OCI-LY3 (cell line): Measurements from ENCODE around the gene USH2A.

Source experiments
- H2AFZ ChIP-seq: fragments of 200-600, 300-600 bp; shearing (Covaris generic); 2 replicates; pipeline ENCODE4 v1.6.0; 2014; ENCODE audit warnings: antibody characterized with exemption, low read depth, low read length
- H3K27ac ChIP-seq: fragments of 200-600, 300-600 bp; sonication (generic); 2 replicates; pipeline ENCODE4 v1.5.1; 2014; ENCODE audit warnings: mild to moderate bottlenecking, low read length, moderate library complexity, mixed read lengths
- H3K27me3 ChIP-seq: fragments of 200-600, 300-600 bp; sonication (generic); 2 replicates; pipeline ENCODE4 v1.6.1; 2014; ENCODE audit warnings: low read depth, low read length, mixed read lengths
- H3K36me3 ChIP-seq: fragments of 200-600, 300-600 bp; sonication (generic); replicated peaks from 2 replicates; pipeline ENCODE3; 2014; ENCODE audit warnings: low read depth, low read length, mixed read lengths
- H3K4me1 ChIP-seq: fragments of 300-600, 200-600 bp; sonication (generic); 2 replicates; pipeline ENCODE4 v1.6.1; 2014; ENCODE audit warnings: low read length, mixed read lengths
- H3K4me2 ChIP-seq: fragments of 200-600, 300-600 bp; sonication (generic); 2 replicates; pipeline ENCODE4 v1.6.1; 2014; ENCODE audit warnings: low read length, mixed read lengths
- H3K4me3 ChIP-seq: fragments of 300-600, 200-600 bp; sonication (generic); 2 replicates; pipeline ENCODE4 v1.5.1; 2014; ENCODE audit warnings: antibody characterized with exemption, mild to moderate bottlenecking, low read length, moderate library complexity
- H3K79me2 ChIP-seq: fragments of 300-600, 200-600 bp; shearing (Covaris generic); 2 replicates; pipeline ENCODE4 v1.6.1; 2014; ENCODE audit warnings: mild to moderate bottlenecking, low read length, mixed read lengths
- H3K9ac ChIP-seq: fragments of 300-600, 200-600 bp; shearing (Covaris generic); 2 replicates; pipeline ENCODE4 v1.6.0; 2014; ENCODE audit warnings: mild to moderate bottlenecking, low read length, moderate library complexity
- H3K9me3 ChIP-seq: fragments of 200-600, 300-600 bp; shearing (Covaris generic); 2 replicates; pipeline ENCODE4 v1.6.1; 2014; ENCODE audit warnings: low read length, mixed read lengths; ENCODE audit not compliant: insufficient read depth
- H4K20me1 ChIP-seq: fragments of 200-600, 300-600 bp; sonication (generic); 2 replicates; pipeline ENCODE4 v1.6.1; 2016; ENCODE audit warnings: low read length, mixed read lengths; ENCODE audit not compliant: insufficient read depth
- CTCF ChIP-seq: fragments of 200-600, 300-600 bp; sonication (generic); IDR thresholded peaks from 2 replicates; pipeline ENCODE4 v1.5.1; 2014; ENCODE audit warnings: antibody characterized with exemption, low read length, low read depth
- EZH2phosphoT487 ChIP-seq: fragments of 200-600 bp; shearing (Covaris generic); IDR thresholded peaks from 2 replicates; pipeline ENCODE4 v1.6.1; 2018; ENCODE audit warnings: antibody characterized with exemption, mixed run types, low read depth

USH2A gene

DNA sequence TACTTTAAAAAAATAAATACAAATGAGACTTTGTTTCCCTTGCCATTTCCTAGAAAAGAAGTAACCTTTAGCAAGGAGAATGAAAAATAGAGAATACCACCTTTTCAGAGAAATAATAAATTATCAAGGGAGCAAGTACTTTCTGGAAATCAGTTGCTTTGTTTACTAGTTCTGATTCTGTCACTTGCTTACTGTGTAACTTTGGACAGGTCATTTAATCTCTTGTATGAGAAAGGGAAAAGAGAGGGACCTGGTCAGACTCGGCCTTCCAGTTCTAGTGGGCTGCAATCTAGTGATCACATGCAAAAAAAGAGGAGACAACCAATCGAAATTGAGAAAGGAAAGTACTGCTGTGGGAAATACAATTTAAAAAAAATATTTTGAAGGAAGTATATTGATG is 822.0 kb downstream of the USH2A start:
- Histone ChIP-seq H3K9ac (no peak overlapping the region), H3K79me2 (no peaks in the 10 kb centered on the region), H3K36me3 (peaks cover 21% of the 10 kb centered on the region), H3K4me1 (no peaks in the 10 kb centered on the region), H3K4me2 (no peak overlapping the region), H3K27ac (no peak overlapping the region), H3K9me3 (no peaks in the 10 kb centered on the region), H2AFZ (no peak overlapping the region), H3K27me3 (no peaks in the 10 kb centered on the region), H4K20me1 (0 out of 2 replicates have a peak, but pooled peaks cover 3% of the 10 kb centered on the region), H3K4me3 (no peak overlapping the region)
- TF ChIP-seq CTCF (no peak), EZH2phosphoT487 (no peak)

- no peaks in the 10 kb centered on the region for H3K27me3 ChIP-seq
Measured at GRCh38 chr1:215600867-215601266, 822.4 kb downstream of the USH2A start.

GRCh38 chr1:215600258-215600792 is 822.9 kb downstream of the USH2A start:
- H3K4me1 ChIP-seq, result no peaks in the 10 kb centered on the region
- H3K36me3 ChIP-seq, result peaks cover 24% of the 10 kb centered on the region
- no peaks in the 10 kb centered on the region for H3K79me2 ChIP-seq
- no peak overlapping the region for H3K4me2 ChIP-seq
- H3K4me3 ChIP-seq, result no peak overlapping the region
- H3K27me3 ChIP-seq, result no peaks in the 10 kb centered on the region
- H3K9ac ChIP-seq, result no peak overlapping the region
- H4K20me1 ChIP-seq, result no peaks in the 10 kb centered on the region
- no peak overlapping the region for H3K27ac ChIP-seq
- no peaks in the 10 kb centered on the region for H3K9me3 ChIP-seq
- no peak for TF ChIP-seq EZH2phosphoT487
- TF ChIP-seq CTCF, result no peak
- H2AFZ ChIP-seq, result no peak overlapping the region

More at GRCh38 chr1:215600867-215601266, 822.4 kb downstream of the USH2A start:
- H3K9ac ChIP-seq, result no peak overlapping the region
- H2AFZ ChIP-seq, result no peak overlapping the region
- TF ChIP-seq CTCF, result no peak
- TF ChIP-seq EZH2phosphoT487, result no peak
- H3K9me3 ChIP-seq, result no peaks in the 10 kb centered on the region
- no peak overlapping the region for H3K4me2 ChIP-seq
- H3K36me3 ChIP-seq, result peaks cover 22% of the 10 kb centered on the region
- no peak overlapping the region for H3K4me3 ChIP-seq
- no peaks in the 10 kb centered on the region for H3K4me1 ChIP-seq
- no peaks in the 10 kb centered on the region for H4K20me1 ChIP-seq
- H3K27ac ChIP-seq, result no peak overlapping the region
- no peaks in the 10 kb centered on the region for H3K79me2 ChIP-seq

- Histone ChIP-seq H3K36me3 (peaks cover 28% of the 10 kb centered on the region), H3K27me3 (no peaks in the 10 kb centered on the region), H3K9ac (no peak overlapping the region), H3K27ac (no peak overlapping the region), H3K4me3 (no peak overlapping the region), H3K9me3 (no peaks in the 10 kb centered on the region), H3K4me2 (no peak overlapping the region), H4K20me1 (no peaks in the 10 kb centered on the region), H3K4me1 (no peaks in the 10 kb centered on the region), H2AFZ (no peak overlapping the region), H3K79me2 (no peaks in the 10 kb centered on the region)
- no peak for TF ChIP-seq EZH2phosphoT487
- TF ChIP-seq CTCF, result no peak
Measured at GRCh38 chr1:215599418-215600074, 823.7 kb downstream of the USH2A start.
